SIG-M5 treated with dmso at 0.1 percent for 504 hours (cell line): ENCODE measurements around the gene PCDHA1.

Experiments
- DNase-seq: peaks from one replicate; lab custom pipeline; 2025; ENCODE audit not compliant: unreplicated experiment; lab: John Stamatoyannopoulos, UW

PCDHA1 gene

GRCh38 chr5:140986117-140986521, 200.2 kb downstream of the PCDHA1 start:
- no peak for DNase-seq

DNA sequence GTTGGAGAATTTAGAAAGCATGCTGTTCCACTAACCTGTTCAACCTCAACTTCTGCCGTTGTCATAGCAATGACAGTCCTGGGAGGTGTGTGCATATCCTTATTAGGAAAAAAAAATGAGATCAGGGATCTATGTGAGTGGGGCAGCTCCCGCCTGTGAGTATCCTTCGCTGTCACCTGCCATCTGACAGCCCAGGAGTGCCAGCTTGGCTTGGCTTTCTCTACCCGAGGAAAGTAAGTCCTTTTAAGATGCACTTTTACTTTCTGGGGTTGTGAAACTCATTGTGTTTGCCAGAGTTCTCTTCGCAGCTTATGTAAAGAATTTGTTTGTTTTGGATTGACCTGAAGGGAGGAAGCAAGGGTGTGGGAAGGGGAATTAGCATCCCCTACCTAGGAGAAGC, 202.2 kb downstream of the PCDHA1 start:
- DNase-seq, result peak; percentile 4

GRCh38 chr5:140988608-140989007, 202.7 kb downstream of the PCDHA1 start:
- no peak for DNase-seq

- DNase-seq, result no peak
Observed at GRCh38 chr5:140989254-140990020, 203.5 kb downstream of the PCDHA1 start.

DNA sequence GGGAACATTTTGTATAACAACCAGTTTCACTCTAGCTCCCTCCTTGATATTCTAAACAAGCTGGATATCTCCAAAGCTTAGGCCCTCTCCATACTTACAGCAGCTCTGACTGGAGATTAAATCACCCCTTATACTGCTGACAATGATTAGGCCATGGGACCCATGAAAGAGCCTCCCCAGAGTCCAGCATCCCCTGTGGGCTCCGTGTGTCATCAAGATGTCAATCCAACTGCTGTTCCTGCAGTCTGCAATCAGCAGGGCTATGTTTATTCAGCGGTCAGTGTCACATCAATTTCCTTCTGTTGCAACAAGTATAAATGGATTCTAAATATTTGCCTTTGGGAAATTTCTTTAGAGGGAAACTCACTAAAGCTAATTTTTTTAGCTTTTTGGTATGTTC, 206.9 kb downstream of the PCDHA1 start:
- DNase-seq, result no peak

DNA sequence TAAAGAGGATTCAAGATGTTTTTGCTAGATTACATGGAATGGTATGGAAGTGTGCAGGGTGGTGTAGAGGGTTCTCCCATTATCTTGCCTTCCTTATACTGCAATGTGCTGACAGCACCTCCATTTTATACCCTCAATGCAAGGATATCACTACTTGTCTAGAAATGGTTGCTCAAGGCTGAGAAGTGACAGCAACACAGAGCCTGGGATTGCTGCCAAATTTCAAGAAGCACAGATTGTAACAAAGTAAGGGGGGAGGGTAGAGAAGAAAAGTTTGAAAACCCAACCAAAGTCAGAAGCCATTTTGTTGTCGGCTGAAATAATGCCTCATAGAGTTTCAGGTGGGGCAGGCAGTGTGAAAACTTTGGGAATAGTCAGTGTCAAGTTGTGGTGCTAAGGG, 210.1 kb downstream of the PCDHA1 start:
- DNase-seq, result no peak

DNA sequence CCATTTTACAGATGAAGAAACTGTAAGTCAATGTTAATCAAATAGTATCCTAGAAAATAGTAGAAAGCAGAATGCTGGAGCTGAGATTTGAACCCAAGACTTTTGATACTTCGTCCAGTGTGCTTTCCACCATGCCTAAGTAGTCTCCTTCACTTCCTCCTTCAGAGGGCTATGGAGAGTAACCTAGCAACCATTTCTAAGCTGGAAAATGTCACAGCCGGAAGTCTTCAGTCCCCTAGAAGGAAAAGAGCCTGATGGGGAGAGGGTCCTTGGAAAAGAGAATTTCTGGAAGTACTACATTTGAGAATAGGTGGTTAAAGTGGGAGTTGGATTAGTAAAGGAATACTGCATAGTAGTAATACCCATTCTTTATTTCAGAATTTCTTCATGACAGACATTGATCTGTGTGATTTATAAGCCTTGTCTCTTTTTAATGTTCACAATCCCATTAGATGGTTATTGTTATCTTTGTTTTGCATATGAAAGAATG, 213.0 kb downstream of the PCDHA1 start:
- DNase-seq, result no peak

DNA sequence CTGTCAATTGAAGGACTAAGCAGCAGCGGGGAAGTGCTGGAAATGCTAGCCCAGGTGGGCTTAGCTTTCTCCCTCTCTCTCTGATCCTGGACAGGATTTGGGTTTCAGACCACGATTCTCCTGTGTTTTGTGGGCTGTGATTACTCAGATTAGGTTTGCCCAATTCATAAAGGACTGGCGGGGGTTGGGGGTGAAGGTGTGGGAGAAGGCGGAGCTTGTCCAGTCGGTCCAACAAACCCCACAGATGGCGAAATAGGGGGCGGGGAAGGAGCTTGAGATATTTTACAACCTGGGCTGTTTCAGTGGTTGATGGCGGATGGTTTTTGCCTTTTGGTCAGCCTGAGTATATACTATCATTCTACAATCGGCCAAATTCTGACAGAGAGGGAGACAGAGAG, 215.5 kb downstream of the PCDHA1 start:
- no peak for DNase-seq

- DNase-seq, result no peak
Observed at GRCh38 chr5:141001844-141002604, 216.1 kb downstream of the PCDHA1 start.

DNA sequence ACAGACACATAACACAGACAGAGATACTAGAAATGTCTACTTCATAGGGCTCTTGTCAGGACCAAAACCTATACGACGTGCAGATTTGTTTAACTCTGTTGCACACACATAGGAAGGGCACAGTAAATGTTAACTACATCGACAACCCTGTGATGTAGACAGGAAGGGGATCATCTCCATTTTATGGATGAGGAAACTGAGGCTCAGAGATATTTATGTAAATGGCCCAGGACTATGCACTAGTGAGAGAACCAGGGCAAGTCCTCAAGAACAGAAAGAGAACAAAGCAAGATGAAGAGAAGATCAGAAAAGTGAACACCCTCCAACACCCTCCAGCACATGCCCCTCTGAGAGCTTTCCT, 216.6 kb downstream of the PCDHA1 start:
- no peak for DNase-seq

- DNase-seq, result no peak
Observed at GRCh38 chr5:141003031-141003430, 217.1 kb downstream of the PCDHA1 start.

- peak; percentile 50 for DNase-seq
Observed at GRCh38 chr5:141003791-141004611, 218.1 kb downstream of the PCDHA1 start.

GRCh38 chr5:141007791-141008190, 221.9 kb downstream of the PCDHA1 start:
- DNase-seq, result no peak

- no peak for DNase-seq
Observed at GRCh38 chr5:141010047-141010793, 224.3 kb downstream of the PCDHA1 start.

GRCh38 chr5:141017943-141018342, 232.0 kb downstream of the PCDHA1 start:
- no peak for DNase-seq

DNA sequence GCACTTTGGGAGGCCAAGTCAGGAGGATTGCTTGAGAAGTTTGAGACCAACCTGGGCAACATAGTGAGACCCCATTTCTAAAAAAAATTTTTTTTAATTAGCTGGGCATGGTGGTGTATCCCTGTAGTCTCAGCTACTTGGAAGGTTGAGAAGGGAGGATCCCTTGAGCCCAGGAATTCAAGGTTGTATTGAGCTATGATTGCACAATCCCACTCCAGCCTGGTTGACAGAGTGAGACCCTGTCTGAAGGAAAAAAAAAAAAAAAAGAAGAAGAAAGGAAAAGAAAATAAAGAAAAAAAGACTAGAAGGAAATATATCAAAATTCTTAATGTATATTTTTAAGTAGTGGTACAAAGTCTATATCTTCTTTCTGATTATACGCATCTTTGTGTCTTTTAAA, 236.4 kb downstream of the PCDHA1 start:
- DNase-seq, result no peak

DNA sequence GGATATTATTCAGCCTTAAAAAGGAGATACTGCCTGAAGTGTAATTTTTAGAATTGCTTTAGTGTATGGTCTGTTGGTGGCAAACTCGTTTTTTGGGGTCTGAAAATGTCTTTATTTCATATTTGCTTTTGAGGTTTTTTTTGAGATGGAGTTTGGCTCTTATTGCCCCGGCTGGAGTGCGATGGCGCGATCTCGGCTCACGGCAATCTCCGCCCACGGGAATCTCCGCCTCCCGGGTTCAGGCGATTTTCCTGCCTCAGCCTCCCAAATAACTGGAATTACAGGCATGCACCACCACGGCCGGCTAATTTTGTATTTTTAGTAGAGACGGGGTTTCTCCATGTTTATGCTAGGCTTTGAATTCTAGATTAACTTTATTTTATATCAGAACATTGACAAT, 245.1 kb downstream of the PCDHA1 start:
- DNase-seq, result no peak

DNA sequence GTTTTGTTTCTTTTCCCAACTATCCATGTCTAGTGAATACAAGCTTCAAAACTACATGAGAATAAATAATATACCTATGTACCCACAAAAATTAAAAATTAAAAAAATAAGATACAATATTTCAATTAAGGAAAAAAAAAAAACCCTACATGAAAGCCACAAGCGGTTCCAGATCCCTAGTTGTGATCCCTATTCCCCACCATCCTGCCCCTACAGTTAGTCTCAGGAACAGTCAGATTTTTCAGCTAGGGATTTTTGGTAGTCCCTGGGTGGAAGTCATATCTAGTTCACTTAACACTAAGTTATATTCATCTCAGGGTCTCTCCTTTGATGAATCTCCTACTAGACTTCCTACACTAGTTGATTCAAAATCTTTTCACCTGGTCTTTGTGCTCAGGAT, 246.7 kb downstream of the PCDHA1 start:
- no peak for DNase-seq

DNA sequence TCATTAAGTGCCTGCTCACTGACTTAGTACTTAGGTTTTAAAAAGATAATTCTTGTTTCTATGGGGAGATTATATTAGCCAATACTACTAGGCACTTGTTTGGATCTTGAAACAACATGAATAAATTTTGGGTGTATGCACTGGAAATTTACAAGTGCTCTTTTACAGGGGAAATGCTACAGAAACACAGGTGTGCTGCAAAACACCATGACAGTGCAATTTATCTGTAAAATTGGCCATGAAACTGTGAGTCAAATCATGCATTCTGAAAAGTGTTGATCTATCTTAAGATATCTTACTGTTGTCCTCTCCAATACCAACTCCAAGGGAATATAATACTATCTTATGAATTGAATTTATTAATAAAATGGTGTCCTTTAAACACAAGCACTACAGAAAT, 253.1 kb downstream of the PCDHA1 start:
- DNase-seq, result no peak

DNA sequence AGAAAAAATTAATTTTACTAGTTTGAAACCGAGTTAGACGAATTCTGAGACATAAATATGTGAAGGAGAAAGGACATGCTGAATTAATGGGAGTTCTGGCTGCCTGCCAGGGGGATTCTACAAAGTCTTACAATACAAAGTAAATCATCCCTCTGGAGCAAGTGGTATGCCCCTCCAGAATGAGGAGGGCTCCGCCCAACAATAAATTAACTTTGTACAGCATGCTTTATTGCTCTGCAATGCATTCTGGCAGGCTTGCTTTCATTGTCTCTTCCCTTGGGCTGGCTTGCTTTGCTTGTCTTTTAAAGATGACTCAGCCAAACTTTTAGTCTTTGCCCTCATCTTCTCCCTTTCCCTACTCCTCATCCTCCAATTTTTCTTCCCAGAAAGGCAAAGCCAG, 253.6 kb downstream of the PCDHA1 start:
- DNase-seq, result no peak
